ENCODE data around the gene COL1A1.
A peak's percentile ranks its signal among the peaks of the same experiment; 100 is the strongest.

The COL1A1 gene

DNA sequence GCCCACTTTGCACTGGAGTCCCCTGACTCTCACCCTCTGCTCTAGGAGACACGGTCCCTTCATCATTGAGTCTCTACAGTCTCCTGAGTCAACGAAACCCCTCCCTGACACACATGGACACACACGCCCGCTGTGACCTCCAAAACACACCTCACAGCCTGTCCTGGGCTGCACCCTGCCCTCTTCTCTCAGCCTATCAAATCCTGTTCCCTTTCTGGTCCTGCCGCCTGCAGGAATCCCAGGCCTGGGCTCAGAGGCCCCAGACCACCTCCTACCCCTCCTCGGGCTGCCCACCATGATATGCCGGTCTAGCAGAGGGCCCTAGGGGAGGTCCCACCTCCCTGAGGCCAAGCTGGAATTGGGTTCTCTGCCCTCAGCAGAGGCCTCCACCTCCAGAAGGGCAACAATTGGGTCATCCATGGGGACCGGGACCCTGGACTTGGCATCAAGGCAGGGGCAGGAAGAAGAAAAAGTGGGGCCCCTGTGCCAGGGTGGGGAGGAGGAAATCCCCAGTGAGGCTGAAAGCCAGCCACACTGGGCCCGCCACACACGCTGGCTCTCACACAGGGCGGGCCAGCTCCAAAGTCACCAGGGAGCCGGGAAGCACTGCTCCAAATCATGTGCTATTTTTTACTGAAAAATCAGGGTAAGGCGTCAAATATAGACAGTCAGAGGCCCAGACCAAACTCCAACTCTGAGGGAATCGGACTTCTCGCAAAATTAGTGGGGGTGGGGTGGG is 54.3 kb downstream of the COL1A1 start:
- H3K27ac Mint-ChIP-seq: peak overlapping the region; percentile 92
- H3K36me3 Mint-ChIP-seq (ENCODE audit: low read depth): peaks cover 67% of the 10 kb centered on the region
- peaks cover 68% of the 10 kb centered on the region for H3K4me1 Mint-ChIP-seq (ENCODE audit: low read depth)
- H3K9me3 Mint-ChIP-seq: no peaks in the 10 kb centered on the region
- peak overlapping the region; percentile 95 for H3K4me3 Mint-ChIP-seq
- DNase-seq: no peak
- H3K27me3 Mint-ChIP-seq: no peaks in the 10 kb centered on the region

GRCh38 chr17:50146230-50146926 is 55.1 kb downstream of the COL1A1 start:
- H3K27ac Mint-ChIP-seq: peak overlapping the region; percentile 92
- H3K9me3 Mint-ChIP-seq: no peaks in the 10 kb centered on the region
- H3K27me3 Mint-ChIP-seq: no peaks in the 10 kb centered on the region
- DNase-seq: no peak
- peak overlapping the region; percentile 95 for H3K4me3 Mint-ChIP-seq
- peaks cover 69% of the 10 kb centered on the region for H3K4me1 Mint-ChIP-seq (ENCODE audit: low read depth)
- H3K36me3 Mint-ChIP-seq (ENCODE audit: low read depth): peaks cover 74% of the 10 kb centered on the region

DNA sequence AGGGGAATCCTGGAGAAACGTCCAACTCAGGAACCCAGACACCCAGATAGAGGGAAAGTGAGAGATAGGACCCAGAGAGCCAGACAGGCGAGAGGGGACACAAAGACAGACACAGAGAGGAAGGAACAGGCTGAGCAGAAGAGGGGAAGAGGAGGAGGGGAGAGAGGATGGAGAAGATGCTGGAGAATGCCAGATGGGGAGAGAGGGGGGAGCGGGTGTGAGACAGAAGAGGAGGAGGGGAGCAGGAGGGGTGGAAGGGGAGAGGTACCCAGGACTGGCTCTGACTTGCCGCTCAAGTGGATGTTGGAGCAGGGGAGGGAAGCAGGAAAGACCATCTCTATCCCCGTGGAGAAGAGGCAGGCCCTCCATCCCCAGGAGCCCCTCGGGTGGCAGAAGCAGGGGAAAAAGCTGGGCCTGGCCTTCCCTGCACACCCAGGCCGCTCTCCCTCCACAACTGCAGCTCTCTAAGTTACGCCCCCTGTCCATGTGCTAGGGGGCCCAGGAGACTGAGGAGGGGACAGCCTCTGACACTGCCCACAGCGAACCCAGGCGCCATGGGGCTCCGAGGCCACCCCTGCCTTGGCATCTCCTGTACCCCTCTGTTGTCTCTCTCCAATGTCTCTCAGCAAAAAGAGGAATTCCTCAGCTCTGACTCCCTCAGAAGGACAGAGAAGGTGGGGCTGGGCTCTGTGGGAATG is 55.8 kb downstream of the COL1A1 start:
- peaks cover 75% of the 10 kb centered on the region for H3K4me1 Mint-ChIP-seq (ENCODE audit: low read depth)
- peak overlapping the region; percentile 43 for H3K4me3 Mint-ChIP-seq
- H3K27me3 Mint-ChIP-seq: no peaks in the 10 kb centered on the region
- H3K9me3 Mint-ChIP-seq: no peaks in the 10 kb centered on the region
- H3K36me3 Mint-ChIP-seq (ENCODE audit: low read depth): peaks cover 79% of the 10 kb centered on the region
- peak overlapping the region; percentile 65 for H3K27ac Mint-ChIP-seq
- no peak for DNase-seq

DNA sequence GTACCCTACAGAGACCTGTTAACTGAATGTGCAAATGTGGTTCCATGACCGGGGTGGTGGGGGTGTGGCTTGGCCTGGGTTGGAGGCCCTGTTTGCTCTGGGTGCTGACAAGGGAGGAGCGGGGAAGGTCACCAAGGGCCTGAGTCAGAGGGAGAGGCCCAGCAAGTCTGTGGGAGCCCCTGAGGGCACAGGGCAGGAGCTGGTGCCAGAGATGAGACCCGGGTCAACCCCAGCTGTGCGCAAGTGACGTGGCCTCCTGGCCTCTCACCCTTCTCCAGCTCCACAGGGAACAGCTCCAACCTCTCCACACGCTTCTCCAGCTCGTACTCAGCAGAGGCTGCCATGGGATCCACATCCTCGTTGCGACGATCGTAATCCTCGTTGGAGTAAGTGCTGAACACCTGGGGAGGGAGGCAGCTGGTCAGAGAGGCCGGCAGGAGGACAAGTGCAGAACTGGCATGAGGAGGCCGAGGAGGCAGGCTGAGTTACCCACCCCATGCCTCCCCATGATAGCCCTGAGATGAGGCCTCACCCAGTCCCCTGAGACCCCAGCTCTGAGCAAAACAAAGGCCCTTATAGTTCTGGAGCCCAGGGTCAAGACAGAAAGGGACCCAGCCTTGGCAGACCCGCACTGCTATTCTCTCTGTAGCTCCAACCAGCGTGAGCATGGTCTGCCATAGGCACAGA is 56.4 kb downstream of the COL1A1 start:
- H3K4me3 Mint-ChIP-seq: peak overlapping the region; percentile 13
- peaks cover 81% of the 10 kb centered on the region for H3K4me1 Mint-ChIP-seq (ENCODE audit: low read depth)
- no peak for DNase-seq
- peak overlapping the region; percentile 65 for H3K27ac Mint-ChIP-seq
- H3K27me3 Mint-ChIP-seq: no peaks in the 10 kb centered on the region
- H3K36me3 Mint-ChIP-seq (ENCODE audit: low read depth): peaks cover 86% of the 10 kb centered on the region
- no peaks in the 10 kb centered on the region for H3K9me3 Mint-ChIP-seq

DNA sequence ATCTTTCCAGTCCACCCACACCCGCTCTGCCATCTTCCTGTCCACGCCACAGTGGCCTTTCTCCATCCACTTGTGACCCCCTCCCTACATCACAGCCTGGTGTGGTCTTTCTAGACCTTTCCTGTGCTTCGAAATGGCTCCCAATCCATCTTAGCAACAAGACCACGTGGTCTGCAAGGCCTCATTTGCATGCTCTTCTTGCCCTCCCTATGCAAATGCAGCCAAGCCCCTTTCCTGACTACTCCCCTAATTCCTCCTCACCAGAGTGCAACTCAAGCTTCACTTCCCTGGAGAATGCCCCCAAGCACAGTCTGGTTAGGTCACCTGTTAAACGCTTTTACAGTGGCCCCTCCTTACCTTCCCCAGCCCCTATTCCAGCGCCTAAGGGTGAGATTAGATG is 57.1 kb downstream of the COL1A1 start:
- DNase-seq: no peak
- Mint-ChIP-seq H3K36me3 (ENCODE audit: low read depth) (peaks cover 92% of the 10 kb centered on the region), H3K27me3 (no peaks in the 10 kb centered on the region), H3K4me3 (no peak overlapping the region), H3K27ac (peak overlapping the region; percentile 65), H3K4me1 (ENCODE audit: low read depth) (peaks cover 86% of the 10 kb centered on the region), H3K9me3 (no peaks in the 10 kb centered on the region)

DNA sequence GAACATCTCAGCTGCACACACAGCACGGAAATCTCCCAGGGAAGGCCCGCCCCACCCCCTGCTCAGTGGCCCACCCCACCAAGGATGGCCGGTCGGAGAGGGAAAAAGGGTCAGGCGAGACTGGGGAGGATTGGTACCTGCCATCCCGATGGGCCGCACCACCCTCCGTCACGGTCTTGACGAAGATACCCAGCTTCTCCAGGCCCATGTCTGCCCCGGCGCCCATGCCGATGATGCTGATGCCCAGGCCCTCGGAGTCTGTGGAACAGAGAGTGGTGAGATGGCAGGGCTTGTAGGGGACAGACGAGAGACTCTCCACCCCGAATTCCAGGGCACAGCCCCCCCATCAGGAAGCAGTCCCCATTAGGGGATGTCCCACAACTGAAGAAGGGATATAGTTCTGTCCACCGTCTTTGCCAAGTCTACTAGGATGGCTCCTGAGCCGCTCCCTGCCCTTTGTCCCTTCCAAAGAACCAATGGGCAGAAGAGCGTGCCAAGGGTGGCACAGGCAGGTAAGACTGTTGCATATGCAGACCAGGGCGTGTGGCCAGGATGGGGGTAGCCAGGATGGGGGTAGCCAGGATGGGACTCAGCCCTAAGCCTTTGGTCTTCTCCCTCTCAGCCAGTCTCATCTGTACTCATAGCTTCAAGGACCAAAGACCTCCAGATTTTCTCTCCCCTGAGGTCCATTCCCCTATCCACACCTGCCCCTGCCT is 57.8 kb downstream of the COL1A1 start:
- Mint-ChIP-seq H3K9me3 (no peaks in the 10 kb centered on the region), H3K36me3 (ENCODE audit: low read depth) (peaks cover 97% of the 10 kb centered on the region), H3K4me3 (no peak overlapping the region), H3K27ac (peak overlapping the region; percentile 65), H3K27me3 (no peaks in the 10 kb centered on the region), H3K4me1 (ENCODE audit: low read depth) (peaks cover 86% of the 10 kb centered on the region)
- no peak for DNase-seq

GRCh38 chr17:50141745-50142110 is 59.7 kb downstream of the COL1A1 start:
- Mint-ChIP-seq H3K9me3 (no peaks in the 10 kb centered on the region), H3K27ac (peak overlapping the region; percentile 82), H3K4me1 (ENCODE audit: low read depth) (peaks cover 73% of the 10 kb centered on the region), H3K4me3 (no peak overlapping the region), H3K27me3 (no peaks in the 10 kb centered on the region), H3K36me3 (ENCODE audit: low read depth) (peaks cover 98% of the 10 kb centered on the region)
- no peak for DNase-seq

DNA sequence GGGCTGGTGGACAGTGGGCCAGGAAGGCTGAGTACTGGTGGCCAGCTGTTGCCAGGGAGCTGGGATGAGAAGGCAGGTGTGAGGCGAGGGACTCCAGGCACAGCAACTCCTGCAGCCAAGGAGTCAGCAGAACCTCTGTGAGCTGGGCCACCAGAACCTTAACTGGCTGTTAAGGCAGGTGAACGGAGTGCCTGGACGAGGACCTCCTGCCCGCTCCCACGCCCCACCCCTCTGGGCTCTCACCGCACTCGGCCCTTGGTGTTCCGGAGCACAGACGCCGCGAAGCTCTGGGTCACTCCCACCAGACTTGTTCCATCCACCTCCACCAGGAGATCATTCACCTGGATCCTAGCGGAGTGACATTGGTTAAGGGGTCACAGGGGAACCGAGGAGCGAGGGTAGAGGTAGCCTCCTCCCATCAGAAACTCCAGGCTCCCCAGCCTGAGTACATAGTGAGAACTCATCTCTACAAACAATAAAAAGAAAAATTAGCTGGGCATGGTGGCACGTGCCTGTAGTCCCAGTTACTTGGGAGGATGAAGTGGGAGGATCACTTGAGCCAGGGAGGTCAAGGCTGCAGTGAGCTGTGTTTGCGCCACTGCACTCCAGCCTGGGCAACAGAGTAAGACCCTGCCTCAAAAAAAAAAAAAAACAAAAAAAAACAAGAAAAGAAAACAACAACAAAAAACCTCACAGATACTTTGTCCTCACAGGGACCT is 60.2 kb downstream of the COL1A1 start:
- Mint-ChIP-seq H3K9me3 (no peaks in the 10 kb centered on the region), H3K4me3 (peak overlapping the region; percentile 18), H3K27me3 (no peaks in the 10 kb centered on the region), H3K4me1 (ENCODE audit: low read depth) (peaks cover 68% of the 10 kb centered on the region), H3K36me3 (ENCODE audit: low read depth) (peaks cover 99% of the 10 kb centered on the region), H3K27ac (peak overlapping the region; percentile 82)
- no peak for DNase-seq

GRCh38 chr17:50139950-50140885 is 61.2 kb downstream of the COL1A1 start:
- peak overlapping the region; percentile 18 for H3K4me3 Mint-ChIP-seq
- DNase-seq: peak; percentile 87
- H3K4me1 Mint-ChIP-seq (ENCODE audit: low read depth): peaks cover 58% of the 10 kb centered on the region
- H3K27me3 Mint-ChIP-seq: no peaks in the 10 kb centered on the region
- H3K27ac Mint-ChIP-seq: peak overlapping the region; percentile 77
- no peaks in the 10 kb centered on the region for H3K9me3 Mint-ChIP-seq
- H3K36me3 Mint-ChIP-seq (ENCODE audit: low read depth): peaks cover 100% of the 10 kb centered on the region

DNA sequence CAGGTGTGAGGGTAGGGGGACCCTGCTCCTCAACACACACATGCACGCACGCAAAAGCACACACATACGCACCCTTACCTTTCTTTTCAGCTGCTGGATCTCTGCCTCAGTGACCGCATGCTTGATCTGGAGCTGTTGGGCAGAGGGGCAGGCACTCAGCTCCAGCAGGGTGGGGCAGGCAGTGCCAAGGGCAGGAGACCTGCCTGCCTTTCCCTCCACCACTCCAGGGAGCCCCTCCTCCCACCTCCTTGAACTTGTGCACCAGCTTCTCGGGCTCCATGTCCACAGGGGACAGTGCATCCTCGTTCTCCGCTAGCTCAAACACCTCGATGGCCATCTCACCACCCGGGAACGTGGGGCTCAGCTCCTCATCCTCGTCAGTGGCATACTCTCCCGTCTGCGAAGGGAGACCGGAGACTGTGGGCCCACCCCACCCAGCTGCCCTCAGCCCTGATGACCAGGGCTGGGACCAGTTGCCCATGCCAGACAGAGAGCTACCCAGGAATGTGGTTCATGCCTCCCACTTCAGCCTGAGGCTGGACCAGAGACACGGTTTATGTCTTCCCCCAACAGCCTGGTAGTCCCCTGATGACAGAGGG is 62.1 kb downstream of the COL1A1 start:
- peak overlapping the region; percentile 33 for H3K27ac Mint-ChIP-seq
- peaks cover 98% of the 10 kb centered on the region for H3K36me3 Mint-ChIP-seq (ENCODE audit: low read depth)
- H3K27me3 Mint-ChIP-seq: no peaks in the 10 kb centered on the region
- no peak for DNase-seq
- H3K4me1 Mint-ChIP-seq (ENCODE audit: low read depth): peaks cover 49% of the 10 kb centered on the region
- no peak overlapping the region for H3K4me3 Mint-ChIP-seq
- H3K9me3 Mint-ChIP-seq: no peaks in the 10 kb centered on the region

DNA sequence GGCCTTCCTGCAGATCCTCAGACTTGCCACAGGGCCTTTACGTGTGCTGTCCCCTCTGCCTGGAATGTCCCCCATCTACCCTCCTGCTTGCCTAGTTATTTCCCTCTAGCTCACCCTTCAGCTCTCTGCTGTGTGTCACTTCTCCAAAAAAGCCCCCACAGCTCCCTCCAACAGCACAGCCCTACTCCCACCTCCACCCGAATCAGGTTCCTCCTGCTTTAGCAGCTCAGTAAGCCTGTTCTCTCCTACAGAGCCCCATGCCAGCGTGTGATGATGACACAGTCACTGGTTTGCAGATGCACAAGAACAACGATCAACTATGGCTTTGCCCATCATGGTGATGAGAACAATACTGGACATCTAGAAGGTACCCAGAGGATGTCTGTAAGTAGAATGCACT is 64.4 kb downstream of the COL1A1 start:
- peaks cover 94% of the 10 kb centered on the region for H3K36me3 Mint-ChIP-seq (ENCODE audit: low read depth)
- H3K9me3 Mint-ChIP-seq: no peaks in the 10 kb centered on the region
- H3K4me3 Mint-ChIP-seq: no peak overlapping the region
- no peak for DNase-seq
- peak overlapping the region; percentile 32 for H3K27ac Mint-ChIP-seq
- H3K27me3 Mint-ChIP-seq: no peaks in the 10 kb centered on the region
- peaks cover 27% of the 10 kb centered on the region for H3K4me1 Mint-ChIP-seq (ENCODE audit: low read depth)

- H3K9me3 Mint-ChIP-seq: no peaks in the 10 kb centered on the region
- peaks cover 4% of the 10 kb centered on the region for H3K27me3 Mint-ChIP-seq
- peak overlapping the region; percentile 12 for H3K27ac Mint-ChIP-seq
- DNase-seq: no peak
- H3K4me1 Mint-ChIP-seq (ENCODE audit: low read depth): peaks cover 23% of the 10 kb centered on the region
- peaks cover 86% of the 10 kb centered on the region for H3K36me3 Mint-ChIP-seq (ENCODE audit: low read depth)
- no peak overlapping the region for H3K4me3 Mint-ChIP-seq
Measured at GRCh38 chr17:50136096-50136687, 65.2 kb downstream of the COL1A1 start.

Measured in activated T-cell treated with anti-CD3 and anti-CD28 coated beads, Interleukin-2, amount 50 U/mL, for 24 hours (primary cell).